Mesangial cell (primary cell): ENCODE data around the gene GABRA1. TPM values are rescaled to one million over a fixed set of nuclear protein-coding genes. Genes with fewer than 3 reads are reported as not detected.

Experiments used
- total RNA-seq: library from RNA; depleted of rRNA; stranded (reverse); fragments of >200 nt; gene quantifications from 2 replicates; pipeline ENCODE4 v1.2.3, GENCODE V29; 2015

Gene GABRA1
- not detected in 2 replicates for total RNA-seq

GRCh38 chr5:161847941-161848391 lies at the start of gene GABRA1:
Gene GABRA1 (plus strand): TSS chr5:161848120. CDS start chr5:161850811, 2,691 bp downstream.

Other genes starting within 250 kb of the GABRA1 start
- gene GABRA6, start 162.4 kb upstream of the GABRA1 start, total RNA-seq, result not detected in 2 replicates
- not detected in 2 replicates for gene GABRG2, start 219.7 kb downstream of the GABRA1 start, total RNA-seq